Activated naive CD8-positive, alpha-beta T cell treated with anti-CD3 and anti-CD28 coated beads for 36 hours (primary cell): Measurements from ENCODE around the gene IL1RL2. TPM values are rescaled to one million over a fixed set of nuclear protein-coding genes. Genes with fewer than 3 reads are reported as not detected.

Experiments used
- DNase-seq: peaks from one replicate; pipeline ENCODE4 v3.0.0; 2021
- H3K27ac Mint-ChIP-seq: one replicate; pipeline ENCODE4 v1.8.0; 2022; ENCODE audit warnings: mild to moderate bottlenecking, moderate library complexity, mixed read lengths
- H3K27me3 Mint-ChIP-seq: one replicate; pipeline ENCODE4 v1.8.0; 2022; ENCODE audit warnings: mild to moderate bottlenecking, mixed read lengths
- H3K36me3 Mint-ChIP-seq: one replicate; pipeline ENCODE4 v1.8.0; 2021; ENCODE audit warnings: mild to moderate bottlenecking, mixed read lengths
- H3K4me1 Mint-ChIP-seq: one replicate; pipeline ENCODE4 v1.8.0; 2021; ENCODE audit warnings: mixed read lengths
- H3K4me3 Mint-ChIP-seq: one replicate; pipeline ENCODE4 v1.8.0; 2022; ENCODE audit warnings: mild to moderate bottlenecking, moderate library complexity, mixed read lengths
- H3K9me3 Mint-ChIP-seq: one replicate; pipeline ENCODE4 v1.8.0; 2022; ENCODE audit warnings: mixed read lengths
- total RNA-seq, 2 experiments: library from RNA; stranded (reverse); gene quantifications; one replicate each; pipeline ENCODE4 v1.2.3, GENCODE V29; 2021

The IL1RL2 gene
- total RNA-seq, 2 experiments from 2014 or later: 0.25 TPM; not detected in 1

GRCh38 chr2:102204638-102205037 lies 17.8 kb downstream of the IL1RL2 start:
- Mint-ChIP-seq H3K36me3 (peaks cover 1% of the 10 kb centered on the region), H3K27ac (no peak overlapping the region), H3K27me3 (no peaks in the 10 kb centered on the region), H3K9me3 (peaks cover 7% of the 10 kb centered on the region), H3K4me3 (no peak overlapping the region), H3K4me1 (no peaks in the 10 kb centered on the region)
- no peak for DNase-seq

GRCh38 chr2:102206666-102207341 lies 20.0 kb downstream of the IL1RL2 start:
- peaks cover 1% of the 10 kb centered on the region for H3K36me3 Mint-ChIP-seq
- no peak overlapping the region for H3K27ac Mint-ChIP-seq
- peaks cover 7% of the 10 kb centered on the region for H3K9me3 Mint-ChIP-seq
- H3K4me1 Mint-ChIP-seq: no peaks in the 10 kb centered on the region
- no peak for DNase-seq
- no peaks in the 10 kb centered on the region for H3K27me3 Mint-ChIP-seq
- no peak overlapping the region for H3K4me3 Mint-ChIP-seq

GRCh38 chr2:102208774-102209173 lies 22.0 kb downstream of the IL1RL2 start:
- no peaks in the 10 kb centered on the region for H3K4me1 Mint-ChIP-seq
- no peaks in the 10 kb centered on the region for H3K27me3 Mint-ChIP-seq
- H3K27ac Mint-ChIP-seq: no peak overlapping the region
- peaks cover 1% of the 10 kb centered on the region for H3K36me3 Mint-ChIP-seq
- DNase-seq: no peak
- H3K4me3 Mint-ChIP-seq: no peak overlapping the region
- H3K9me3 Mint-ChIP-seq: peaks cover 7% of the 10 kb centered on the region

DNA sequence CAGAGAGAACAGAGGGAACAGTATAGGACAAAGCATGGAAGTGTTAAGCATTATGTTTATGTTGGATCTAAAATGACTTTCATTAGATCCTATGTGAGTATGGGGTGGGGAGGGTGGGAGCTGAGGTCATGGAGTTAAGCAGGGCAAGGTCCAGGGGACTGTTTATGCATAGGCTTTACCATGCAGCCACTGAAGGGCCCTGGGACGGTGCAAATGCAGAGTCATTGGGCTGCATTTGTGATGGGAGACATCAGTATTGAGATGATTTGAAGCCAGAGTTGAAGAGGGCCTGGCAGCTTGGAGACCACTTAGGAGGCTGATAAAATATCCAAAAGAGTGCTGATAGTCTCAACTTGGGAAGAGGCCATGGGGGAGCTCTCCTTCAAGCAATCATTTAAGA lies 22.7 kb downstream of the IL1RL2 start:
- Mint-ChIP-seq H3K27ac (no peak overlapping the region), H3K4me3 (no peak overlapping the region), H3K9me3 (peaks cover 7% of the 10 kb centered on the region), H3K4me1 (no peaks in the 10 kb centered on the region), H3K36me3 (no peaks in the 10 kb centered on the region), H3K27me3 (no peaks in the 10 kb centered on the region)
- DNase-seq: no peak

- Mint-ChIP-seq H3K27me3 (no peaks in the 10 kb centered on the region), H3K36me3 (peaks cover 16% of the 10 kb centered on the region), H3K4me3 (no peak overlapping the region), H3K27ac (no peak overlapping the region), H3K4me1 (peaks cover 6% of the 10 kb centered on the region), H3K9me3 (peaks cover 30% of the 10 kb centered on the region)
- no peak for DNase-seq
These were observed 30.2 kb downstream of the IL1RL2 start for GRCh38 chr2:102217032-102217431.

GRCh38 chr2:102224824-102225739 lies 38.3 kb downstream of the IL1RL2 start:
- H3K36me3 Mint-ChIP-seq: peaks cover 3% of the 10 kb centered on the region
- no peak overlapping the region for H3K27ac Mint-ChIP-seq
- H3K4me1 Mint-ChIP-seq: peaks cover 38% of the 10 kb centered on the region
- no peak for DNase-seq
- H3K27me3 Mint-ChIP-seq: peaks cover 2% of the 10 kb centered on the region
- no peaks in the 10 kb centered on the region for H3K9me3 Mint-ChIP-seq
- no peak overlapping the region for H3K4me3 Mint-ChIP-seq

DNA sequence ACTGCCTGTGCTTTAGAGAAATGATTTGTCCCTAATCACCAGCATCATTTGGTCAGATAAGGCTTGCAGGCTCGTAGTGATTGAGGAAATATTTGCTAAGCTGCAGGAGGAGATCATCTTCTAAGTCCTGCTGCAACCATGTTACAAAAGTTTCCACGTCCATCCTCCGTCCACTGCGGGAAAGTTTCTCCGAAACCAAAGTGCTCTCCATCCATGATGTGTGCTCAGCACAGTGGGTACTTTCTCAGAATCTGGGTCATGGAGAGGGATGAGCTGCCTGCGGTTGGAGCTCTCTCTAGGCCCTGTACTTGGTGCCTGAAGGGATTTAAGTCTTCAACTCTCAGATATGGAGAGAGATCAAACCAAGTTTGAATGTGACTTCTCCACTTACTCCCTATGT lies 39.3 kb downstream of the IL1RL2 start:
- Mint-ChIP-seq H3K27me3 (peaks cover 2% of the 10 kb centered on the region), H3K36me3 (peaks cover 4% of the 10 kb centered on the region), H3K4me1 (peaks cover 42% of the 10 kb centered on the region), H3K9me3 (no peaks in the 10 kb centered on the region), H3K4me3 (no peak overlapping the region), H3K27ac (peak overlapping the region; percentile 73)
- no peak for DNase-seq

DNA sequence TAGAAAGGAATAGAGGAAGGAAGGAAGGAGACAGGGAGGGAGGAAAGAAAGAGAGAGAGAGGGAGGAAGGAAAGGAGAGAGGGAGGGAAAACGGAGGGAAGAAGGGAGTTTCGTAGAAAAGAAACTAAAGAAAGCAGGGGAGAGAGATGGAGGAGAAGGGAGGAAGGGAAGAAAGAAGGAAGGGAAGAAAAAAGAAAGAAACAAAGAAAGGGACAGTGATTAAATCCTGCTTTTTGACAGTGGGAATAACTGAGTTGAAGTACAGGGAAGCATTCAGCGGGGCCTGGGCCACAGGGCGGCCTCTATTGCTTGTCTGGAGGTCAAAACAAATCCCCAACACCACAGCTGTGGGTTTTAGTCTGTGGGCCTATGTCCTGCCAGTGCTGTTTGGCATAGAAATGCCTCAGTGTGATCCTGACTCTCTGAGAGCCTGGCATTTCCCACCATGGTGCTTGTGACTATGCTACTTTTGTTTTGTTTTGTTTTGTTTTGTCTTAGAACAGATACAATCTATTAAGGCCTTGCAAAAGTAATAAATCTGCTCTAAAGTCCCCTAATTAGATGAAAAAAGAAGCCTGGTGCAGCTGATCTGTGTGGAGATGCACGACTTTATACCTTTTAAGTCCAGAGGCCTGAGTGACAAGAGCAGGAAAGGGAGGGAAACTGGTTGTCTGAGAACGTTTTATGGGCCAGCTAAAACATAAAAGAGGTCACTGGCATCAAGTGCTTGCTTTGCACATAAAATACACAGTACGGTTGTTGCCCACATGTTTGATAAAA lies 40.0 kb downstream of the IL1RL2 start:
- peaks cover 2% of the 10 kb centered on the region for H3K27me3 Mint-ChIP-seq
- H3K4me3 Mint-ChIP-seq: no peak overlapping the region
- peaks cover 4% of the 10 kb centered on the region for H3K36me3 Mint-ChIP-seq

DNA sequence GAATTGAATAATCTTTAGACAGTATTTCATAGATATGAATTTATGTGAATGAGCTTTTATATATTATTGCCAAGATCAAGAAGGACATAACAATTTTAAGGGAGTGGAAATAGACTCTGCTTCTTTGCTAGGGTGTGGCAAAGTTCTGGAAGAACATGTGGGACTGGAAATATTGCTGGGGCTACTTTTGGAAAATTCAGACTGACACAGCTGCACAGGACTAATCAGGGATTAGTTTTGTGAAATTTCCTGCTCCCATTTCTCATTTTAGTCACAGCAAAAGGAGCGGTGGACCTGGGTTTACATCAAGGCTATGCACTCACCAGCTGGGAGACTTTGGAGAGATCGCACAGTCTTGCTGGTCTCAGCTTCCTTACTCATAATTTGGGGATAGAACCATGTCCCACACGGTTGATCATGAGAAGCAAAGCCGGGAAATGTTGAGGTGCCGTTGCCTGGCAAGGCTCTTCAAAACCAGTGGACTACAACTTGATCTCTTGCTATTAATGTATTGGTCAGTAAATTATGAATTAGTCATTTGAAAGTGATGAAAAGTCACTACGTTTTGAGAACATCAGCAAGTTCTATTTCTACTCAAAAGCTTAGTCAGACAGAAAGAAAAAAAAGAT lies 42.4 kb downstream of the IL1RL2 start:
- Mint-ChIP-seq H3K9me3 (peaks cover 4% of the 10 kb centered on the region), H3K27me3 (peaks cover 2% of the 10 kb centered on the region), H3K4me3 (no peak overlapping the region), H3K36me3 (peaks cover 3% of the 10 kb centered on the region), H3K27ac (no peak overlapping the region), H3K4me1 (peaks cover 45% of the 10 kb centered on the region)
- DNase-seq: no peak

More for the DNA sequence above, 40.0 kb downstream of the IL1RL2 start:
- Mint-ChIP-seq H3K27ac (peak overlapping the region; percentile 83), H3K4me1 (peaks cover 42% of the 10 kb centered on the region), H3K9me3 (peaks cover 2% of the 10 kb centered on the region)
- no peak for DNase-seq

- no peak overlapping the region for H3K4me3 Mint-ChIP-seq
- peaks cover 1% of the 10 kb centered on the region for H3K36me3 Mint-ChIP-seq
- H3K27me3 Mint-ChIP-seq: peaks cover 2% of the 10 kb centered on the region
- H3K27ac Mint-ChIP-seq: no peak overlapping the region
- no peak for DNase-seq
- H3K4me1 Mint-ChIP-seq: peaks cover 54% of the 10 kb centered on the region
- H3K9me3 Mint-ChIP-seq: peaks cover 4% of the 10 kb centered on the region
These were observed 43.6 kb downstream of the IL1RL2 start for GRCh38 chr2:102230410-102230909.

GRCh38 chr2:102233132-102233884 lies 46.5 kb downstream of the IL1RL2 start:
- no peak overlapping the region for H3K4me3 Mint-ChIP-seq

DNA sequence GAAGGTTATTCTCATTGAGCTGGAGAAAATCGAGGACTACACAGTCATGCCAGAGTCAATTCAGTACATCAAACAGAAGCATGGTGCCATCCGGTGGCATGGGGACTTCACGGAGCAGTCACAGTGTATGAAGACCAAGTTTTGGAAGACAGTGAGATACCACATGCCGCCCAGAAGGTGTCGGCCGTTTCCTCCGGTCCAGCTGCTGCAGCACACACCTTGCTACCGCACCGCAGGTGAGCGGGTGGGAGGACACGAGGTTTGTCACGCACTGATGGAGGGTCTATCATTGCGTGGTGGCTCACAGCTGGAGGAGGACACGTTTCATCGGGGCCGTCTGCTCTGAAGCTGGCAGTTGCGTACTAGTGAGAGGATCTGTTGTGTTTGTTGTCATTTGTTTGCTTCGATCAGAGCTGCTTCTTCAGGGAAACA lies 48.2 kb downstream of the IL1RL2 start:
- Mint-ChIP-seq H3K4me1 (peaks cover 43% of the 10 kb centered on the region), H3K4me3 (no peak overlapping the region), H3K36me3 (peaks cover 7% of the 10 kb centered on the region), H3K27ac (no peak overlapping the region), H3K27me3 (no peaks in the 10 kb centered on the region), H3K9me3 (peaks cover 9% of the 10 kb centered on the region)
- DNase-seq: no peak

More at GRCh38 chr2:102233132-102233884, 46.5 kb downstream of the IL1RL2 start:
- peaks cover 46% of the 10 kb centered on the region for H3K4me1 Mint-ChIP-seq
- no peaks in the 10 kb centered on the region for H3K27me3 Mint-ChIP-seq
- peaks cover 4% of the 10 kb centered on the region for H3K9me3 Mint-ChIP-seq
- peak overlapping the region; percentile 47 for H3K27ac Mint-ChIP-seq
- DNase-seq: no peak
- H3K36me3 Mint-ChIP-seq: peaks cover 1% of the 10 kb centered on the region

DNA sequence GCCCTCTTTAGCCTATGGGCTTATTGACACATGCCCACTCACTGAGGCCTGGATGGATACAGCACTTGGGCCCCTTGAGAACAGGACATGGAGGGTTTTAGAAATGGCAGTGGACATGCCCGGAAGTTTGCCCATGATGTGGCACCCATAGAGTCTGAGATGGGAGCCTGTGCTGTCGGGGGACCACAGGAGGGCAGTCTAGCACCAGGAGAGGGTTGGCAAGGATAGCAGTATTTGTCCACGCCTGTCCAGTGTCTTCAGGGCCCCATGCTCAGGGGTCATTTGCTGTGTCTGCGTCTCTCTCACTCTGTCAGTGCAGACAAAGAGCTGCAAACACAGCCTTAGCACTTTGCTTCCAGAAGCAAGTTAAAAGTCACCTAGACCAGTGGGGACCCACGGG lies 48.7 kb downstream of the IL1RL2 start:
- Mint-ChIP-seq H3K27me3 (no peaks in the 10 kb centered on the region), H3K4me1 (peaks cover 46% of the 10 kb centered on the region), H3K27ac (no peak overlapping the region), H3K4me3 (no peak overlapping the region), H3K9me3 (peaks cover 9% of the 10 kb centered on the region), H3K36me3 (peaks cover 7% of the 10 kb centered on the region)
- no peak for DNase-seq

DNA sequence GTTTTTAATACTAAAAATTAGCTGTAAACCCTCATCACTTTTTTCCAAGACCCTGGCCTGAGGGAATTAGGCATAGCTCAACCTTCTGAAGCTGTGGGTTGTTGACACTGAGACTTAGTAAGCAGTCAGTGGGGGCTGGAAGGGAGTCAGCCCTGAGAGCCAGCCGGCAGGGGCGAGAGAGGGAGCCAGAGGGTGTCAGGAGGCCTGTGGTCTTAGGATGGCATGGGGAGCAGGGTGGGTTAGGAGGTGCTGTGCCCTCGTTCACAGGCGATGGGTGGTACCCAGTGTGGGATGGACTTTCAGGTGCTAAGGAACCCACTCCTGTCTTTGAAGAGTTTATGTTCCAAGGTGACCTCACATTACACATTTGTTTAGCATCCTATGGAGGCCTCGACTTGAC lies 49.3 kb downstream of the IL1RL2 start:
- Mint-ChIP-seq H3K4me3 (no peak overlapping the region), H3K27ac (no peak overlapping the region), H3K36me3 (peaks cover 5% of the 10 kb centered on the region), H3K9me3 (peaks cover 9% of the 10 kb centered on the region), H3K4me1 (peaks cover 48% of the 10 kb centered on the region), H3K27me3 (peaks cover 3% of the 10 kb centered on the region)
- no peak for DNase-seq
